NCI-H1417 treated with DMSO at 0.1 percent for 48 hours (cell line): ENCODE results near the gene NOM1.
A peak's percentile ranks its signal among the peaks of the same experiment; 100 is the strongest.
"Not testable (repeated sequence)": the region's sequence is repeated elsewhere in the genome, so short reads cannot be mapped to it uniquely, and the experiment has no call there.

Experiments used
- DNase-seq: peaks from one replicate; lab custom pipeline; 2025; lab: John Stamatoyannopoulos, UW

Gene NOM1

DNA sequence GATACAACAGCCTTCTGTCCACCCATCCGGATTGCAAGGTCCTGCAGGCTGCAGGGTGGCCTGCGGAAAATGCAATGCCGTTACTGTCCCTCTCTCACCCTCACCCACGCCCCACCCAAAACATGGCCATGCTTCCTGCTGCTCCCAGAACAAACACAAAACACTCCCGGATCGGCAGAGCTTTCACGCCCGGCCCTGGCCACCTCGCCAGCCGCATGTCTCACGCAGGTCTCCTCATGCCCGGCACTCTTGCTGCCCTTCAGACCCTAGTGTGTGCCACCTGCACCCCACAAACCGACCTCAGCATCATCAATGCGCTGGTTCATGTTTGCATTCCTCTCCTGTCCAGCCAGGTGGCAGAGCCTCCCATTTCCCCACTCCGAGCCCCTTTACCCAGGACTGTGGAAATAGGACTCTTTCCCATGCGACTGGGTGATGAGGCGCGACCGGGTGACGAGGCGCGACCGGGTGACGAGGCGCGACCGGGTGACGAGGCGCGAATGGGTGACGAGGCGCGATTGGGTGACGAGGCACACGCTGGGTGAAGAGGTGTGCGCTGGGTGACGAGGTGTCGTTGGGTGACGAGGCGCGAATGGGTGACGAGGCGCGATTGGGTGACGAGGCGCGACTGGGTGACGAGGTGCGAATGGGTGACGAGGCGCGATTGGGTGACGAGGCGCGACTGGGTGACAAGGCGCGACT lies 8.9 kb upstream of the NOM1 start:
- DNase-seq: no peak

DNA sequence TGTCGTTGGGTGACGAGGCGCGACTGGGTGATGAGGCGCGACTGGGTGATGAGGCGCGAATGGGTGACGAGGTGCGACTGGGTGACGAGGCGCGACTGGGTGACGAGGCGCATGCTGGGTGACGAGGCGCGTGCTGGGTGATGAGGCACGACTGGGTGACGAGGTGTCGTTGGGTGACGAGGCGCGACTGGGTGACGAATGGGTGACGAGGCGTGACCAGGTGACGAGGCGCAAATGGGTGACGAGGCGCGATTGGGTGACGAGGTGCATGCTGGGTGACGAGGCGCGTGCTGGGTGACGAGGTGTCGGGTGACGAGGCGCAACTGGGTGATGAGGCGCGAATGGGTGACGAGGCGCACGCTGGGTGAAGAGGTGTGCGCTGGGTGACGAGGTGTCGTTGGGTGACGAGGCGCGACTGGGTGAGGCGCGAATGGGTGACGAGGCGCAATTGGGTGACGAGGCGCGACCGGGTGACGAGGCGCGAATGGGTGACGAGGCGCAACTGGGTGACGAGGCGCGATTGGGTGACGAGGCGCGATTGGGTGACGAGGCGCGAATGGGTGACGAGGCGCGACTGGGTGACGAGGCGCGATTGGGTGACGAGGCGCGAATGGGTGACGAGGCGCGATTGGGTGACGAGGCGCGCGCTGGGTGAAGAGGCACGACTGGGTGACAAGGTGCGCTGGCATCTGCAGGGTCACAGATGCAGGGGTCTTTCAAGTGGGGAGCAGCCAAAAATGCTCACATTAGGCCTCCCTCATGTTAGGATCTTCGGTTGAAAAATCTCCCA lies 7.9 kb upstream of the NOM1 start:
- DNase-seq: no peak

GRCh38 chr7:156942708-156943090 lies 6.8 kb upstream of the NOM1 start:
- DNase-seq: no peak

DNA sequence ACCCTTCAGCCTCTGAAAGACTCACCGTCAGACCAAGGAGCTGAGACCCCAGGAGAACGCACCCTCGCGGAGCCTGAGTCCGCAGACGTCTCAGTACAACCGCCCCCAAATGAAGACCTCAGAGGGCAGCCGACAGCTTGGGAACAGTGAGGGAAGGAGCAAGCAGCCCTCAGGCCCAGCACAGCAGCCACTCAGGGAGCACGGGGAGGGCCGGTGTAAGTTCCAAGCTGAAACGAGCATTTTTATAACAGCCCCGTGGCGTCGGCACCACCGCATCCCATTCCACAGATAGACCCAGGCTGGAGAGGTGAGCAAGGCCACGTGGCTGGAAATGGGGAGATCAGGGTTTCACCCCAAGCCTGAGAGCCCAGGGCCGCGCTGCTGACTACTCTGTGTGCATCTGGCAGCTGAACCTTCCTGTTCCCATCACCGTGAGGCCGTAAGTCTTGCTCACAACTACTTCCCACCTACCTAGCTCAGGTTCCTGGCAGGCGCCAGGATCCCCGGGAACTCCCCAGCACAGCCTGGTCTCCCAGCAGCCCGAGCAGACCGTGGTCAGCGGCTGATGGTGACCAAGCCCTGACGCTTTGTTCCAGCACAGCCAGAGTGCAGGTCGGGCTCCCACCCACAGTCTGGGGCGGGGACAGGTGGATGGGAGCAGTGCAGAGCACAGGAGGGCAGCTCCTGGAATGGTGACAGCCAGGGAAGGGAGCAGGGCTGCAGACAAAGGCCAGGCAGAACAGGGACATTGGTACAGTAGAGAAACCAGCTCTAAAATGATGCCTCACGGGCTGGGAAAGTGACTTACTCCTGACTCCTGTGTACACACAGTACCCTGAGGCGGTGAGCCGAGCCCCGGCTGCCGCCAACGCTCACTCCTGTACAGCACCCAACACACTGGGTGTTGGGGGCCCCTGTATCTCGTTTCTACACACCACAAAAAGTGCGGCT lies 6.1 kb upstream of the NOM1 start:
- DNase-seq: no peak

GRCh38 chr7:156944876-156945275 lies 4.6 kb upstream of the NOM1 start:
- DNase-seq: no peak

DNA sequence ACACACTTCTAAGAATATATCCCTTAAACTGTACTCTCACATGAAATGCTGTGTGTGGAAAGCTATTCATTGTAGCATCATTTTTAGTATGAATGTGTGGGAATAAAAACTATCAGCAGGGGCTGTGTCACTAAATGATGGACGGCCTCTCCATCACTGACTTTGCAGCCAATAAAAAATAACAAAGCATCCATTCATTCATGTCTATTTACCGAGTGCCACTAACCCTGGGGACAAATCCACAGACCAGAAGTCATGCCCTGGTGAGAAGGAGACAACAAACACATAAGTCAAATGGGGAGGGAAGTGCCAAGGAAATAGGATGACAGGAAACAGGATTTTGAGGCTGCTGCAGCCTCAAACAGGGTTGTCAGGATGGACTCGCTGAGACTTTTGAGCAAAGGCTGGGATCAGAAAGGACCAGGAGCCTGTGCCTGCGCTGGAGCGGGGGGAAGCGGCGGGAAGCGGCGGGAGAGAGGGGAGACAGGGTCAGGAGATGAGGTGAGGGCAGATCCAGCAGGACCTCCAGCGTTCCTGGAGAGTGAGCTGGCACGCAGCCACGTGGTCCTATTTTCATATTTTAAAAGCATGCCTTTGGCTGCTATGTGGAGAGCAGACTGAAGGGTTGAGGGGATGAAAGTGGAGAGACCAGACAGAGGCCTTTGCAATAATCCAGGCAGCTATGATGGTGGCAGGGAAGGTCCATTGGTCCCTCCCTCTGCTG lies 2.2 kb upstream of the NOM1 start:
- peak; percentile 60 for DNase-seq

DNA sequence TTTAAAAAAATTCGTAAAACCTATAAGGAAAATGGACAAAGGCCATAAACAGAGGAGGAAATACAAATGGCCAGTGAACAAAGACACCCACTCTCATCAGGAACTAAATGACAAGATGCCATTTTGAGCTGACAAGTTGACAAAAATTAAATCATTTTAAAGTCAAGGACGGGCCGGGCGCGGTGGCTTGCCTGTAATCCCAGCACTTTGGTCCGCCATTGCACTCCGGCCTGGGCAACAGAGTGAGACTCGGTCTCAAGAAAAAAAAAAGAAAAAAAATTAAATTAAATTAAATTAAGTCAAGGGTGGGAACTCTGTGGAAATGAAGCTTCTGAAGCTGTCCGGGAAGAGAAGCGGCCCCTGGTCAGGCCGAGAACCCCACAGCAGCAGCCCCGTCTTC lies 1.2 kb upstream of the NOM1 start:
- DNase-seq: no peak

- no peak for DNase-seq
Observed at GRCh38 chr7:156950381-156950858, 908 bp downstream of the NOM1 start.

DNA sequence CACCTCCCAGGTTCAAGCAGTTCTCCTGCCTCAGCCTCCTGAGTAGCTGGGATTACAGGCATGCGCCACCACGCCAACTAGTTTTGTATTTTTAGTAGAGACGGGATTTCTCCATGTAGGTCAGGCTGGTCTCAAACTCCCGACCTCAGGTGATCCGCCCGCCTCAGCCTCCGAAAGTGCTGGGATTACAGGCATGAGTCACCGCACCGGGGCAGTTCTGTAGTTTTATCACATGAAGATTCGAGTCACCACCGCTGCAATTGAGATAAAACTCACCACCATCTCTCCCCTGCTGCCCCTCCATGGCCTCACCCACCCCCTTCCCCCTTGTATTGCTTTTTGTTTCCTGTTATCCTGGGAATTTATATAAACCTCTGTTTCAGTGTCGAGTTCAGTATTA lies 3.7 kb downstream of the NOM1 start:
- not testable (repeated sequence) for DNase-seq

DNA sequence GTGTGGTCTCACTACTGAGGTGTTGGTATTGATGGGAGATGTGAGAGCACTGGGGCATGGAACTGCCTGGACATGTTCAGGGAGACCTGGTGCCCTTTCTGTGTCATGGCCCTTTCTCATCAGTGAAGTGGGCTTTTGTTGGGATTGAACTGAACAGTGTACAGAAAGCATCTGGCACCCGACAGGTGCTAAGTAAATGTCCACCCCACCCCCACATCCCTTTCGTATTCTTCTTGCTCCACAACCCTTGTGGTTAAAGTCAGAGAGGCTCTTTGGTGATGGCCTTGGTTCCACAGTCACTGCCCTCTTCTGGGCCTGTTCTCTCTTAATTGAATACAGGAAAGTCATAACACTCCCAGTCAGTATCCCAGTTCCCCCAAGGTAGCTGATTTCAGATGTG lies 5.4 kb downstream of the NOM1 start:
- no peak for DNase-seq

GRCh38 chr7:156956727-156957126 lies 7.2 kb downstream of the NOM1 start:
- DNase-seq: no peak

- DNase-seq: no peak
Observed at GRCh38 chr7:156962145-156962544, 12.6 kb downstream of the NOM1 start.

GRCh38 chr7:156962897-156963296 lies 13.4 kb downstream of the NOM1 start:
- no peak for DNase-seq

DNA sequence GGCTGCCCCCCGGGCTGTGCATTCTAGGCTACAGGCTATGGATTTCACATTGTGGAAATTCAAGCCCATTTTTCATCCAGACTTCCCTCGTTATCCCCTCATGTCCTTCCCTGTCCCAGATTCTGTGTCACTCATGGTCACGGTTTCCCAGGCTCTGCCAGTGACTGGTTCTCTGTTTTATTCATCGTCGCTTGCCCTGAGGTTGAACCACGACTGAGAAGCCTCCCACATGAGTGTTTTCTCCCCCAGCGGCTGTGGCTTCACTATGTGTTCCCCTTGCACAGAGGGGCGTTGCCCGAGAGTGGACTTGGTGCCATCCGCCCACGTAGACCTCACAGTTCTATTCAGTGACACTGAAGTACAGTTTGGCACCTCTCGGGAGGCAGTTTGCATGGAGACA lies 14.0 kb downstream of the NOM1 start:
- no peak for DNase-seq

DNA sequence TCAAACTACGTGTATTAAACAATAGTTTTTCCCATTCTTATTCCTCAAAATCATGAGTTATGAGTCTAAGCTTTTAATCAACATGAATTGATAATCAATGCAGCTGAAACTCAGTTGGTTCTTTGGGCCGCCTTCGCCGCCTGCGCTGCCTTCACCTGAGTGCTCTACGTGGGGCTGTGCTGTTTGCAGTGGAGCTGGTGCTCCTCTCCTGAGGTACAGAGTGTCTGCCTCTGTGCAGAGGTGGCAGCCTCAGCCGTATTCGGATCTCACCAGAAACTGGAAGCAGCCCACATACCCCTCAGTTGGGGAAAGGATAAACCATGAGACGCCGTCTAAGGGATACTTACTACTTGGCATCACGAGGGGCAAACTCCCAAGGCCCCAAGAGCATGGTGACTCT lies 15.5 kb downstream of the NOM1 start:
- no peak for DNase-seq

GRCh38 chr7:156966387-156966786 lies 16.9 kb downstream of the NOM1 start:
- no peak for DNase-seq

GRCh38 chr7:156968183-156968582 lies 18.7 kb downstream of the NOM1 start:
- DNase-seq: no peak

DNA sequence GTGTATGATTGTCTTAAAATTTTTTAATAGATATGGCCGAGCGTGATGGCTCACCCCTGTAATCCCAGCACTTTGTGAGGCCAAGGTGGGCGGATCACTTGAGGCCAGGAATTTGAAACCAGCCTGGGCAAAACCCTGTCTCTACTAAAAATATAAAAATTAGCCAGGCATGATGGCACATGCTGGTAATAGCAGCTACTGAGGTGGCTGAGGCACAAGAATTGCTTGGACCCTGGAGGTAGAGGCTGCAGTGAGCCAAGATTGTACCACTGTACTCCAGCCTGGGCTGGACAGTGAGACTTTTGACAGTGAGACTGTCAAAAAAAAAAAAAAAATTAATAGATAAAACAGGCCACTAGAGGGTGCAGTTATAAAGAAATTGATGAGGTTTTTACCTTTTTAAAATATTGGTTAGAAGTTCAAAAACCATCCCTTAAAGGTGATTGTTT lies 20.5 kb downstream of the NOM1 start:
- DNase-seq: no peak

GRCh38 chr7:156975620-156976019 lies 26.1 kb downstream of the NOM1 start:
- no peak for DNase-seq

- DNase-seq: no peak
Observed at GRCh38 chr7:156979007-156979606, 29.6 kb downstream of the NOM1 start.

- DNase-seq: no peak
Observed at GRCh38 chr7:156979711-156980110, 30.2 kb downstream of the NOM1 start.
